ENCODE results near the gene PDE10A. TPM values are rescaled to one million over a fixed set of nuclear protein-coding genes. Genes with fewer than 3 reads are reported as not detected.
"Not testable (repeated sequence)": the region's sequence is repeated elsewhere in the genome, so short reads cannot be mapped to it uniquely, and the experiment has no call there.

Gene PDE10A
- total RNA-seq, 1 donor from 2014 or later = 15.8 TPM

GRCh38 chr6:165557674-165558073 is 105.4 kb downstream of the PDE10A start:
- DNase-seq (ENCODE audit: low read depth) = no peak

GRCh38 chr6:165556116-165556843 is 106.8 kb downstream of the PDE10A start:
- no peak for DNase-seq (ENCODE audit: low read depth)

- DNase-seq (ENCODE audit: low read depth) = not testable (repeated sequence)
Observed at GRCh38 chr6:165554644-165555043, 108.4 kb downstream of the PDE10A start.

GRCh38 chr6:165552248-165552736 is 110.7 kb downstream of the PDE10A start:
- DNase-seq (ENCODE audit: low read depth) = no peak

- no peak for DNase-seq (ENCODE audit: low read depth)
Observed at GRCh38 chr6:165551828-165552227, 111.2 kb downstream of the PDE10A start.

GRCh38 chr6:165548450-165548849 is 114.6 kb downstream of the PDE10A start:
- DNase-seq (ENCODE audit: low read depth) = no peak

- DNase-seq (ENCODE audit: low read depth) = no peak
Observed at GRCh38 chr6:165545806-165546205, 117.2 kb downstream of the PDE10A start.

GRCh38 chr6:165543781-165544180 is 119.3 kb downstream of the PDE10A start:
- no peak for DNase-seq (ENCODE audit: low read depth)

- no peak for DNase-seq (ENCODE audit: low read depth)
Observed at GRCh38 chr6:165536911-165537310, 126.1 kb downstream of the PDE10A start.

GRCh38 chr6:165519316-165519715 is 143.7 kb downstream of the PDE10A start:
- DNase-seq (ENCODE audit: low read depth) = no peak

GRCh38 chr6:165515963-165516624 is 146.9 kb downstream of the PDE10A start:
- DNase-seq (ENCODE audit: low read depth) = no peak

GRCh38 chr6:165514621-165515020 is 148.4 kb downstream of the PDE10A start:
- no peak for DNase-seq (ENCODE audit: low read depth)

GRCh38 chr6:165511807-165512206 is 151.2 kb downstream of the PDE10A start:
- no peak for DNase-seq (ENCODE audit: low read depth)

GRCh38 chr6:165508321-165508869 is 154.6 kb downstream of the PDE10A start:
- no peak for DNase-seq (ENCODE audit: low read depth)

GRCh38 chr6:165506657-165507056 is 156.4 kb downstream of the PDE10A start:
- no peak for DNase-seq (ENCODE audit: low read depth)

GRCh38 chr6:165500214-165500907 is 162.7 kb downstream of the PDE10A start:
- not testable (repeated sequence) for DNase-seq (ENCODE audit: low read depth)

GRCh38 chr6:165497472-165497871 is 165.6 kb downstream of the PDE10A start:
- no peak for DNase-seq (ENCODE audit: low read depth)

GRCh38 chr6:165488624-165489295 is 174.3 kb downstream of the PDE10A start:
- no peak for DNase-seq (ENCODE audit: low read depth)

- no peak for DNase-seq (ENCODE audit: low read depth)
Observed at GRCh38 chr6:165487950-165488349, 175.1 kb downstream of the PDE10A start.

GRCh38 chr6:165487347-165487746 is 175.7 kb downstream of the PDE10A start:
- no peak for DNase-seq (ENCODE audit: low read depth)

All from myocyte (in vitro differentiated cells).